Stimulated activated CD8-positive, alpha-beta memory T cell treated with anti-CD3 and anti-CD28 coated beads, Interleukin-12 subunit alpha, Interleukin-12 subunit beta, amount 100 ng/mL, for 1 hour (primary cell): ENCODE data around the gene FOXL3.

Source experiments
- DNase-seq: peaks from one replicate; pipeline ENCODE4 v3.0.0-alpha.2; 2020; ENCODE audit warnings: low read depth

The FOXL3 gene

DNA sequence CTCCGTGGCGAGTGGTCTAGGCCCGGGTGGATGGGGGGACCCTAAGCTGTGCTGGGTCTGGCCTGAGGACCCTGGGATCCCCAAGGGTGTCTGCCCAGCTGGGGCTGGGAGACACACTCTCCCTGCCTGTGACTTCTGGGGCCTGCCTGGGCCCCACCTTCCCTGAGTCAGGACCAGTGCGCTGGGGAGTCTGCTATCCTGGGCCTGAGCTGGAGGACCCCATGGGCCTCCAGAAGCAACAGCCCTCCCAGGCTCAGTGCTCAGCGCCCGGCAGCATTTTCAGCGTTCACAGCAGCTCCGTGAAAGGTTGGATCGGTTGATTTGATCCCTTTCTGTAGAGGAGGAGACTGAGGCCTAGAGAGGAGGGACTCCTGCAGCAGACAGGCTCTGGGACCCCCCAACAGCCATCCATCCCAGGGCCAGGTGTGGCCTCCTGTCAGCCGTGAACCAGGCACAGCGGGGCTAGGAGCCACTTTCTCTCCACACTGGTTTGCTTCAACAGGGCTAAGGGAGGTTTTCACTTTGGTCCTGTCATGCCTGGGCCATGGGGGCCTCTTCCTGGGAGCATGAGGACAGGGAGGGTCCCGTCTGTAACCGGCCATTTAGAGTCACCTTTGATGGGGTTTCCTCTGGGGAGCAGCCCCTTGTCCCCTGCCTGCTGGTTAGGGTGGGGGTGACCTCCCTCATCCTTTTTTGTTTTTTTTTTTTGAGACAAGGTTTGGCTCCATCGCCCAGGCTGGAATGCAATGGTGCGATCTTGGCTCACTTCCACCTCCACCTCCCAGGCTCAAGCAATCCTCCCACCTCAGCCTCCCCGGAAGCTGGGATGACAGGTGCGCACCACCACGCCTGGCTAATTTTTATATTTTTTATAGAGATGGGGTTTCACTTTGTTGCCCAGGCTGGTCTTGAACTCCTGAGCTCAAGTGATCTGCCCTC is 12.4 kb downstream of the FOXL3 start:
- DNase-seq = no peak

DNA sequence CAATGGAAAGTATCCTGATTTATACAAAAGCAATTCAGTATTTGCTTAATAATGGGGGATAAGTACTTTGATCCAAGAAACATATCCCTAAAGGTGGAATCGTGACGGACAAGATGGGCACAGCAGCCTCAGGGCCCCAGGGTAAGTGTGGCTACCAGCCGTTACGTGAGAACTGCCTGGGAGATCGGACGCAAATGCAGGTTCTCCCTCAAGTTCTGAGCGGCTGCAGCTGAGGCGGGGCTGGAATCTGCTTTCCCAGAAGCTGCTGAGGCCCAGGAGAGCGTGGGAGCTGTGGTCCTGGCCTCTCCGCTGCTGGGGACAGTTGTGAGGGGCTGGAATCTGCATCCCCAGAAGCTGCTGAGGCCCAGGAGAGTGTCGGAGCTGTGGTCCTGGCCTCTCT is 13.5 kb downstream of the FOXL3 start:
- no peak for DNase-seq

DNA sequence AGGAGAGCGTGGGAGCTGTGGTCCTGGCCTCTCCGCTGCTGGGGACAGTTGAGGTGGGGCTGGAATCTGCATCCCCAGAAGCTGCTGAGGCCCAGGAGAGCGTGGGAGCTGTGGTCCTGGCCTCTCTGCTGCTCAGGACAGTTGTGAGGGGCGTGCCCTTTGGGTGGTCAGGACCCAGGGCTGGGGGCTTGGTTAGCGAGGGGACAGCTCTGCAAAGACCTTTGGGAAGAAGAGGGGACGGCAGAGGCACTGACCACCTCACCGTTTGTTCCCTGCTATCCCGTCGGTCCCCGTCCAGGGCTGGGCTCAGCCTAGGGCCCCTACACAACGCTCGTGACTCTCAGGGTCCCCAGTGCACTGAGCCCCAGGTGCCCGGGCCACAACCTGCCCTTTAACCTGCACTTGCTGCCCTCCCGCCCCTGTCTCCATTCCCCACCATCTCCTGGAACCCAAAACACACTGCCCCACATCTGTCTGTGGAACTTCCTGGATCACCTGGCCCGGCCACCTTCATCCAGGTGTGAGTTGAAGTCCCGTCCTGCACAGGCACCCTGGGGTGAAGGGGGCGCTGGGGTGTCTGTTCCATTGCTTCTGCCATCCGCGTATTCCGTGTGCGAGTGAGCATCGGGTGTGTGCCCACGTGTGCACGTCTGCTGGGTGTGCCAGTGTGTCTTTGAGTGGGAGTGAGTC is 14.1 kb downstream of the FOXL3 start:
- no peak for DNase-seq

DNA sequence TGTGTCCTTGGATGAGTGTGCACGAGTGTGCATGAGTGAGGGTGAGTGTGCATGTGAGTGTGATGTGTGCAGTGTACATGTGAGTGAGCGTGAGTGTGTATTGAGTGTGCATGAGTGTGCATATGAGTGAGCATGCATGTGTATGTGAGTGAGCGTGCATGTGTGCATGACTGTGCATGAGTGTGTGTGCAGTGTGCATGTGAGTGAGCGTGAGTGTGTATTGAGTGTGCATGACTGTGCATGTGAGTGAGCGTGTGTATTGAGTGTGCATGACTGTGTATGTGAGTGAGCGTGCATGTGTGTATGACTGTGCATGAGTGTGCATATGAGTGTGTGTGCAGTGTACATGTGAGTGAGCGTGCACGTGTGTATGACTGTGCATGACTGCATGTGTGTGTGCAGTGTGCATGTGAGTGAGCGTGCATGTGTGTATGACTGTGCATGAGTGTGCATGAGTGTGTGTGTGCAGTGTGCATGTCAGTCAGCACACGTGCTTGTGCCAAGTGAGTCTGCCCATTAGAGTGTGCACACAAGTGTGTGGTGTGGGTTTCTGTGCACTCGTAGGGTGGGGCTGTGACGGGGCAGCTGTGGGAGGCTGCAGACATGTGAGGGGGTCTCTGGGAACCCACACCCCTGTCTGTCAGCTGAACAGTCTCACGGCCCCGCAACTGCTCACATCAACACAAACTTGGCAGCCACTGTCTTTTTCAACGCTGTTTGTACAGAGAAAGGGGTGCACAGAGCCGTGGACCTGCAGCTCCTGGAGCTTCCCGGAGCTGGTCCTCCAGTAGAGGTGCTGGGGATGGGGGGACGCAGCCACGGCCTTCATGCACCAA is 14.8 kb downstream of the FOXL3 start:
- DNase-seq = no peak

DNA sequence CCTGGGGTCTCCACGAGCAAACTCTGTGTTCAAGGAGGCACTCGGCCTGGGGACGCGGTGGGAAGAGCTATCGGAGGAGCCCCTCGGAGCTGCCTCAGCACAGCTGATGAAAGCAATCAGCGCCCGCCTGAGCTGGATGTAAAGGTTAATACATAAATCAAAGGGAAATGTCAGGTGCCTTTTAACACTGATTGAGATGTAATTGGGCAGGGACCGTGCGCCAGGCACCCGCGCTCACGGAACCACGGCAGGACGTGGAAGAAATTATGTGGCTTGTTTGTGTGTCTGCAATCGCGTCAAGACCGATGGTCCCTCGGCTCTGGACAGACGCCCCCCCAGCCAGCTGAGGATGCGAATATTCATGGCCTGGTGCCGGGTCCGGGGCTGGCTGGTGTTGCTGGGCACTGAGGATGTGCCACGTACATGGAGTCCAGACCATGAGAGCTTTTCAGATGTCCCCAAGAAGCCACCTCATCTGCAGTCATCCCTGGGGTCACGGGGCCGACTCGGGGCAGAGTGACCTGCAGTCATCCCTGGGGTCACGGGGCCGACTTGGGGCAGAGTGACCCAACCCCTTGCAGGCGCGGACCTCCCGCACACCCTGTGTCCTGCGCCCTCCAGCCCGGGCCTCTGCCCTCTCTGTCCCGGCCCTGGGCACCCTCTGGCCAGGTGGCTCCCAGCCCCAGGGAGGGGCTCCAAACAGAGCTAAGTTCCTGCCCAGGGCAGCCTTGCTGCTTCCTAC is 15.6 kb downstream of the FOXL3 start:
- DNase-seq = no peak

DNA sequence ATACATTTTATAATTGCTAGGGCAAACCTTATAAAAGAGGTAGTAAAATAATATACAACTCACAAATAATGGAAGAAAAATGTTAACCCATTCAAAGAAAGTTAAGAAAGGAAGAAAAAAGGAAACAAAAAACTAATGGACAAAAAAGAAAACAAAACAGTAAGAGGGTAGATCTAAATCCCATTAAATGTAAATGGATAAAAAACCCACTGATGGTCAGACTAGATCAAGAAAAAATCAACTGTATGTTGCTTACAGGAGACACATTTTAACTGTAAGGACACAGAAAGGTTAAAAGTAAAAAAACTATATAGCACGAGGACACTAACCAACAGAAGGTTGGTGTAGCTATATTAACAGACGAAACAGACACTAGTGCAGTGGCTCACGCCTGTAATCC is 18.0 kb downstream of the FOXL3 start:
- DNase-seq = no peak

DNA sequence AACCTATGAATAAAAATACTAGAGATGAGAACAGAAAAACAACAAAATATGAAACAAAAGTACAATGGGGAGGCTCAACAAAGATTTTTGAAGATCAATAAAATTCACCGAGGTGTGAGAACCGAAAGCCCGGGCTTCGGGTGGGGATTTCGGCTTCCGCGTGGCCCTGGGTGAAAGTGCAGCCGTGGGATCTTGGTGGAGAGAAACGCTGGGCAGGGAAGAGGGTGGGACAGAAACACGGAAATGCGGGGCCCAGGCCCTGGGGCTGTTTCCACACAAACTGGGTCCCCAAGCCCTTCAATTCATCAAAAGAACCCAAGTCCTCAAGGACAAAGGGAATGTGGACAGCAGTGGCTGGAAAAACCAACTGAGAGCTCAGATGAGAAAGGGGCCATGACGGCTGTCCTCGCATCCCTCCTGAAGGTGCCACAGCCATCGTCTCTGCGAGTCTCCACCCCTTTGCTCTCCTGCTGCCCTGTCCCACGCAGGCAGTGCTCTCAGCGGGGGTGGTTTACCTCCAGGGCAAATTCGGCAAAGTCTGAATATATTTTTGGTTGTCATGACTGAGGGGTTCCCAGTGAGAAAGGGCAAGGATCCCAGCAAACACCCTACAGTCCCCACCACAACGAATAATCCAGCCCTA is 19.7 kb downstream of the FOXL3 start:
- DNase-seq = no peak

DNA sequence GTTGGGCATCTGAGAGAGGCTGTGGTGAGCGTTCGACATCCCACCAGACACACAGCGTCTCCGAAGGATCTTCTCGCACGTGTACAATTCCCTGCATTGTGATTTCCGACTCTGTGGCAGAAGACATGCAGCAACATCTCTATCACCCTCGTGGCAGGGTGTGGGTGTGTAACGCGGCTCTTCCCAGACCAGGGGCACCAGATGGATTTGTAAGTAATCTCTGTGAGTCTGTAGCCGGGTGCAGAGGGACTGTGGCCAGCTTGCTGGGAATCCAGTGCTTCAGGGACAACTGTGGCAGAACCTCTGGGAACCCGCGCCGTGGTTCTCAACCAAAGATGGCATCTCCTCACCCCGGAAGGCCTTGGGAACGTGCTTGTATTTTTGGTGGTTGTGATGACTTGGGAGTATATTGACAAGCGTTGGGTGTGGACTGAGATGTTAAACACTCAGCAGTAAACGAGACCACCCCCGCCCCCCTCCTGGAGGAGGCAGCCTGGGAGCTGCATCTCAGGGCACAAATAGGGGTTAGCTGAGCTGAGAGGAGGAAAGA is 21.2 kb downstream of the FOXL3 start:
- no peak for DNase-seq

DNA sequence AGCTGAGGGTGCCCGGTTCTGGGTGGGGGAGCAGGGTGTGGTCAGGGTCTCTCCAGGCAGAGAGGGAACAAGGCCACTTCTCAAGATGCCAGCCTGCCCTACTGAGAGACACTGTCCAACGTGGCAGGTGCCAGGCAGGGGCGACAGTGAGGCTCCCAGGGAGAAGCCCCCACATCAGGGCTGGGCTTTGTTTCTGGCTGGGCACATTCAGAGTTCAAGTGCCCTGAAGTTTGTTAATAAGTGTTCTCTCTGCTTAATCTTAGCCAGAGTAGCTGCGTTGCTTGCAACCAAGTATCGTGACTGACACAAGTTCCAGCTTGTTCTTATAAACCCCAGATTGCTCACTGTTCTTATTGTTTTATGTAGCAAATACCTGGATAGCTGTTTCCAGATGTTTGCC is 21.8 kb downstream of the FOXL3 start:
- DNase-seq = no peak

DNA sequence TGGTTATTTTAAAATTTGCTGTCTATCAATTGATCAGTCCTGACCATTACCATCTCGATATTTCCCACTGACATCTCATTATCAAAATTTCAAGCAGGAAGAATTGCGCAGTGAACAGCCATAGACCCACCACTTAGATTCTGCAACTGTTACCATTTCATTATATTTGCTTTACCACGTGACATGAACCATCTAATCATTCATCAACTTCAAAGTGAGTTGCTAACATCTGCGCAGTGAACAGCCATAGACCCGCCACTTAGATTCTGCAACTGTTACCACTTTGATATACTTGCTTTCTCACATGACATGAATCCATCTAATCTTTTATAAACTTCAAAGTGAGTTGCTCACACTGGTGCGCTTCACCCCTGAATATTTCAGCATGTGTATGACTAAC is 22.5 kb downstream of the FOXL3 start:
- no peak for DNase-seq

DNA sequence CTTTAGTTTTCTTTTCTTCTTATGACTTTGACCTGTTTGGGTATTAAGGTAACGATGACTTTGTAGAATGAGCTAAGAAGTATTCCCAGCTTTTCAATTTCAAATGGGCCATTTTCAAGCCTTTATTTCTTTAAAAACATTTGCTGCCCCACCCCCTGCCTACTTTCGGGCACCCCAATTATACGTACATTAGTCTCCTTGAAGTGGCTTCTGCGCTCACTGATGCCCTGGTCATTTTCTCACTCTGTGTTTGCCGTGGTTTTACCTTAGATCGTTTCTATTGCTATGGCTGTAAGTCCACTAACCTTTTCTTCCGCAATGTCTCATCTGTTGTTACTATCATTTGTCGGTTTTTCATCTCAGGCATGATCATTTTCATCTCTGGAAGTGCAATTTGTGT is 24.9 kb downstream of the FOXL3 start:
- DNase-seq = no peak

DNA sequence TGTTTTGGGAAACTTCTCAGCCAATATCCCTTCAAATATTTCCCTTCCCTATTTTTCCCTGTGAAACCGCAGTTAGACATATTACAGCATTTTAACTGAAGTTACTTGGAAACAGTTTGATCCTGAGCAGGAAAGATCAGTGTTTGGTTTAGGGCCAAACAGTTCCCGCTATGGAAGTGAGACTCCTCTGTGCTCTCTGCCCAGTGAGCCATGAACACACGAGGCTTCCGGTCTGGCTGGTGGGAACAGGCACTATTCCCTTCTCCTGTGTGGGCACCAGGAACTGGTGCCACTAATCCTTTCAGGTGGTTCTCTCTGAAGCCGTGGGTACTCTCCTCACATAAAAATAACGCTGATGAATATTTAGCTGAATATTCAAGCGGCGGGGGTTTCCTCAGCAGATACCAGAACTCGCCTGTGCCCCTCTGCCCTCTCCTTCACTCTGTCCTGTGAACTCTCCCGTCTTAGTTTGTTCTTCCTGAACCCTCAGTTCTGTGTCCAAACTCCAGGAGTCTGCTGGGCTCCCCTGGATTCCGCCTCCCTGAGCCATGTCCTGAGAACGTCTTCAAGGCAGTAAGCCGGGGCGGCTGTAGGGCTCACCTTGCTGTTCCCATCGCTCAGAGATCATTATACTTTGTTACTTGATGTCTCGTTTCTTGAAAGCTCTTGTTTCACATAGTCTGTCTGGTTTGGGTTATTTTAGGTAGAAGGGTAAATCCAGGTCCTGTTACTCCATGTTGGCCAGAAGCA is 25.7 kb downstream of the FOXL3 start:
- no peak for DNase-seq

DNA sequence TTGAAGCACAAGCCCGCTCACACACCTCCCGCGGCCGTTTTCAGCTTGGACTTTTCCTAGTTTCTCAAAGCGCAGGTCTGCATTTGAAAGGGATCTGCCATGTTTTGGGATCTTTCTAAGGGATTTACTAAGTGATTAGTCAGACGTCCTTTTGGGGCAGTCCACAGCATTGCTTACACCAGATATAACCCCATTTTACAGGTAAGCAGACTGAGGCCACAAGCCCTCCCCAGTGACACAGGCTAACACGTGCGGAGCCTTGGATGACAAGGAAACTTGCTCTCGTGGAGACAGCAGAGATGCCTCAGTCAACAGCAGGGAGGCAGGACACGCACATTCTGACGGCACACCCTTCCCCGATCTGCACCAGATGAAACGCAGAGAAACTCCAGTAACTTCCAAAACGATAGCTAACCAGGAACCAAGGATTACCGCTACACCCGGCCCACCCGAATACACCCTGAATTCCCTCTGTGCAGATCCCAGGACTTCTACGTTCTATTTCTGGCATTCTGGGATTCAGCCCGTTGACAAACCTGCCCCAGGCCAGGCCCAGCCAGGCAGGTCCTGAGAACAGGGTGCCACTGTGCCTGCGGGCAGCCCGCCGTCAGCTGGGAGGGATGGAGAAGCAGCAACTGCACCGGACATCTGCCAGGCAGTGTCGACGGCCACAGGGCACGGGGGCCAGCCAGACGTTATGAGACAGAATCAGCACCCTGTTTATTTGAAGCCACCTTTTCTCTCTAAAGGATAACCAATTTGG is 27.9 kb downstream of the FOXL3 start:
- no peak for DNase-seq

DNA sequence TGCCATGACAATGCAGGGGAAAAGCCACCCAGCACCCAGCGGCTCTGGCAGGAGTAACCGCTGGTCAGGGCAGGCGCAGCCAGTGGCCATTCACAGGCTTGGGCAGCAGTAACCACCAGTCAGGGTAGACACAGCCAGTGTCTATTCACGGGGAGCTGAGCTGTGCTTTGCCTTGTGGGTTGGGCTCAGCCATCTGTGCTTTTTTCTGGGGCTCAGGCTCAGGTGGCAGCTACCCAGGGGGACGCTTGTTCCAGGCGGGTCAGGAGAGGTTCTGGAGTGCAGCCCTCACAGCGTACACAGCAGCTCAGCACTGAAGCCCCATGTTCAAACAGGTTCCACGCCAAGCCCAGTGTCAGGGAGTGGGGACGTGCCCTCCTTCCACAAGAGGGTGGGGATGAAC is 28.5 kb downstream of the FOXL3 start:
- no peak for DNase-seq

DNA sequence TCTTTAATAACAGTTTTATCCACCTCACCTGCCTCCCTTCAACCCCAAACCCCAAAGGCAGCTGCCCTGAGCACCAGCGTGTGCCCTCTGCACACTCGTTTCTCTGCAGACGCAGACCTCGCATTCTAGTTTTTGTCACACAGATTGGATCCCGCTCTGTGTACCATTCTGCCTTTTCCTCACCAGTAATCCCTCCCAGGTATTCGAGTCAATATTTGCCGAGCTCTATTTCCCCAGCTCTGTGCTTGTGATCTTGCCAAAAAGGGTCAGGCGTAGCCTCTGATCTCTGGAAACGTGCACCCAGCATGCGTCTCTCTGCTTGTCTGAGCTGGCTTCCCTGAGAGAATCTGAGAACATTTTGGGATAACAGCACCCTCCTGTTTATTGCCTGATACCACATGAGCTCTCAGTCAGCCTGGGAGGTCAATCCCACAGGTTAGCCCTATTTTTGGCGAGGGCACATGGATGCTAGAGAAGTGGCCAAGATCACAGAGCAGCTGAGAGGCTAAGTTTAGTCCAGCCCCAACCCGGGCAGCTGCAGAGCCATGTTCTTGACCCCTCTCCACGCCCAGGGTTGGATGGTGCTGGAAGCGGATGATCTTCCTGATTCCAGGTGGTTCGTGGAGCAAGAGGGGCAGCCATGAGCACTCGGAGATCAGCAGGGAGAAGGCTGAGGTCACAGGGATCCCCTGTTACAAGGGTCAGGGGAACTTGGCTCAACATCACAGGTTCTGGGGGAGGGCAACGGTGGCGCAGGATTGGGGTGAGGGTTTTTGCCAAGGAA is 29.1 kb downstream of the FOXL3 start:
- no peak for DNase-seq

DNA sequence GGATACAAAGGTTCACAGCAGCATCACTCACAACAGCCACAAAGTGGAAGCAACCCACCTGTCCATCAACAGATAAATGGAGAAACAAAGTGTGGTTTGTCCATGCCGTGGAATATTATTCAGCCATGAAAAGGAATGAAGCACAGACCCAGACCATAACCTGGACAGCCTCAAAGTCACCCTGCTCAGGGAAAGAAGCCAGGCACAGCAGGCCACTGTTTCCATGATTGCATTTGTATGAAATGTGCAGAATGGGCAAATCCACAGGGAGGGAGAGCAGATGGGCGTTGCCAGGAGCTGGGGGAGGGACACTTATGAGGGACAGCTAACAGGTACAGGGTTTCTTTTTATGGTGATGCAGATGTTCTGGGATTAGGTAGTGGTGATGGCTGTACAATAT is 30.3 kb downstream of the FOXL3 start:
- DNase-seq = no peak

DNA sequence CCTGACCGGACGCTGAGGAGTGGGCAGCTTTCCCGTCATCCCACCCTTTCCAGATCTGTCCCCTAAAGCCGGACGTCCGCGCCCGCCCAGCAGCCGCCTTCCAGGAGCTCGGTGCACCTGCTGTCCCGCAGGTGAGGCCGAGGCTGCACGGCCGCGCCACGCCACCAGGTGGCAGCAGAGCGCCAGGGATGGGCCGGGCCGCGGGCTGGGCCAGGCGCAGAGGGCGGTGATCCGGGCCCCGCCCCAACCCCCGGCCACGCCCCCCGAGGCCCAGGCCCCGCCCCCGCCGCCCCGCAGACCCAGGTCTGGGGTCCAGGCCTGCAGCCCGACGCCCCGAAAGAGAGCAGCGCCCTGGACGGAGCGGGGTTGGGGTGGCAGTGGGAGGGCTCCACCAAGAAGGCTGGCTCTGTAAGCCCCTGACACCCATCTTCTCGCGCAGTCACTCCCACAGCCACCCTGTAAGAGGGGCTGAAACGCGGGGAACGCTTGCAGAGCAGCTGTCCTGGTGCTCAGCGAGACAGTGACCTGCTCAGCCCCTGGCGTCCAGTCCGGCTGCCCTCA is 32.2 kb downstream of the FOXL3 start:
- DNase-seq = peak; percentile 81

DNA sequence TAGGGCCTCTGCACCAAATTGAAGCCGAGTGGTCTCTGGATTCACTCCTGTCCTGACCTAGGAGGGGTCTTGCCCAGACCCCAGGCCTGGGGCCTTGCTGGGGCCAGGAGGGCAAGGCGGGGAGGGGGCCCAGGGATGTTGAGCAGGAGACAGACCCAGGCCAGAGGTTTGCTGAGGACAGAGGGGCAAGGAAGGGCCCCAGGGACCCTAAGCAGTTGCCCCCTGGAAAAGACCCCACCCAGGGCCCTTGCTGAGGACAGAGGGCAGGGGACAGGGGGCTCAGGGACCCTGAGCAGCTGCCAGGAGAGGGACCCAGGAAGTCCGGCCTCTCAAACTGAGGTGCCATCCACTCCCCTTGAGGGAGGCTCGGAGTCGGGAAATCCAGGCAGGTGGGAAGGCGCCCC is 32.7 kb downstream of the FOXL3 start:
- no peak for DNase-seq
